OCI-LY3 (cell line): ENCODE results near the gene GRIN2A.

Experiments used
- CTCF ChIP-seq: fragments of 200-600, 300-600 bp; sonication (generic); IDR thresholded peaks from 2 replicates; pipeline ENCODE4 v1.5.1; 2014; ENCODE audit warnings: antibody characterized with exemption, low read length, low read depth
- EZH2phosphoT487 ChIP-seq: fragments of 200-600 bp; shearing (Covaris generic); IDR thresholded peaks from 2 replicates; pipeline ENCODE4 v1.6.1; 2018; ENCODE audit warnings: antibody characterized with exemption, mixed run types, low read depth

- TF ChIP-seq CTCF (no peak), EZH2phosphoT487 (no peak)
Observed at GRCh38 chr16:9911231-9911630, 271.0 kb downstream of the GRIN2A start.
